Muscle layer of colon (tissue), 2 donors: ENCODE data around the gene PRM1.

Source experiments
- H3K27ac ChIP-seq: one replicate; pipeline ENCODE4 v1.7.0; 2013; ENCODE audit warnings: low read depth, mild to moderate bottlenecking, low read length, moderate library complexity
- H3K27me3 ChIP-seq, 2 donors: one replicate each; pipeline ENCODE4 v1.7.0; 2013; ENCODE audit warnings: low read length in 2 of 2, mild to moderate bottlenecking in 2 of 2; ENCODE audit not compliant: insufficient read depth in 2 of 2, control insufficient read depth in 1 of 2
- H3K36me3 ChIP-seq: one replicate; pipeline ENCODE4 v1.7.0; 2013; ENCODE audit warnings: mild to moderate bottlenecking, low read length; ENCODE audit not compliant: insufficient read depth
- H3K4me1 ChIP-seq: one replicate; pipeline ENCODE4 v1.7.0; 2013; ENCODE audit warnings: mild to moderate bottlenecking, low read length; ENCODE audit not compliant: insufficient read depth
- H3K4me3 ChIP-seq, 2 donors: one replicate each; pipeline ENCODE4 v1.7.0; 2013; ENCODE audit warnings: low read length in 2 of 2, low read depth in 1 of 2, mild to moderate bottlenecking in 1 of 2, moderate library complexity in 1 of 2
- H3K9ac ChIP-seq: one replicate; pipeline ENCODE4 v1.7.0; 2013; ENCODE audit warnings: low read length
- H3K9me3 ChIP-seq: one replicate; pipeline ENCODE4 v1.7.0; 2013; ENCODE audit warnings: mild to moderate bottlenecking, low read length
- donor health status: abdominal sarcoma.
- donor health status: Adenocarcinoma of cecum.

Gene PRM1

DNA sequence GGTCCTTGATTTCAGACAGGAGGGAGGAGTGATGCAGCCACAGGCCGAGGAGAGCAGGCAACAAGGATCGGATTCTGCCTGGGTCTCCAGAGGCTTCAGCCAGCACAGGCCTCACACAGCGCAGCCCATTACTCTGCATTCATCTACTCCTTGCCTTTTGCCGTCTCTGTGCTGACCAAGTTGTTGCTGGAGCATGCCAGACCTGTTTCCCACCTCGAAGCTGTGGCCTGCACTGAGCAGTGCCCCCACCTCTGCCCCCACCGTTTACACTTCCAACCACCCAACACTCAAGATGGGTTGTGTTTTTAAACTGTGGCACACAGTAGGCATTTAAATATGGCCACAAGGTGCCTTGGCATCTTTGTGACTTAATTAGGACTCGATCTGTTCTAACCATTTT lies 6.2 kb downstream of the PRM1 start:
- no peaks in the 10 kb centered on the region for H3K4me1 ChIP-seq
- H3K27me3 ChIP-seq = no peaks in the 10 kb centered on the region
- H3K9me3 ChIP-seq = no peaks in the 10 kb centered on the region
- no peaks in the 10 kb centered on the region for H3K36me3 ChIP-seq
- no peak overlapping the region for H3K27ac ChIP-seq
- no peak overlapping the region for H3K9ac ChIP-seq
- no peak overlapping the region for H3K4me3 ChIP-seq

DNA sequence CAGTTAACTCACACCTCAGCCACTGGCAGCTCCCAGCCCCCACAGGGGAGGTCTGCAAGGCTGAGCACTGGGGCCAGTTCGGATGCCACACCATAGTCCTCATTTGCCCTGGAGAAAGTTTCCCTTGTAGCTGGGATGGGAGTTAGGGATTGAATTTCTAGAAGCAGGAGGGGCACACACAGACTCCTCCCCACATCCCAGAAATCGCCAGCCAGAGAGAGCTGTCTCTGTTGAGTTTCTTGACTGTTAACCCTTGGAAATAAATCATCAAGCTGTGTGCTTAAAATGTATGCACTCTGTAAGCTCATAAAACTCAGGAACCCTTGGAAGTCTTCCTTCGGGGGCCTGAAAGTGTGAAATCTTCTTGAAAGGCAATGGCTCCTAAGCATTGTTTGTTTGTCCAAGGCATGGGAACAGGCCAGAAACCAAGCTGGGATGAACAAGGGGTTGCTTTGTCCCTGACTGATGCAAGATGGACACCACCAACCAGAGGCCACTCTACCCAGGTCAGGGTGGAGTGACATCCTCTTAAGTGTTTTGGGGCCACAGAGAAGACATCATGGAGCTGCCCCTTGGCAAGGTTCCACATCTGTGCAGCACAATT lies 7.3 kb downstream of the PRM1 start:
- Histone ChIP-seq H3K27me3 (no peaks in the 10 kb centered on the region), H3K4me1 (no peaks in the 10 kb centered on the region), H3K9ac (no peak overlapping the region), H3K27ac (no peak overlapping the region), H3K9me3 (no peaks in the 10 kb centered on the region), H3K36me3 (no peaks in the 10 kb centered on the region), H3K4me3 (no peak overlapping the region)

DNA sequence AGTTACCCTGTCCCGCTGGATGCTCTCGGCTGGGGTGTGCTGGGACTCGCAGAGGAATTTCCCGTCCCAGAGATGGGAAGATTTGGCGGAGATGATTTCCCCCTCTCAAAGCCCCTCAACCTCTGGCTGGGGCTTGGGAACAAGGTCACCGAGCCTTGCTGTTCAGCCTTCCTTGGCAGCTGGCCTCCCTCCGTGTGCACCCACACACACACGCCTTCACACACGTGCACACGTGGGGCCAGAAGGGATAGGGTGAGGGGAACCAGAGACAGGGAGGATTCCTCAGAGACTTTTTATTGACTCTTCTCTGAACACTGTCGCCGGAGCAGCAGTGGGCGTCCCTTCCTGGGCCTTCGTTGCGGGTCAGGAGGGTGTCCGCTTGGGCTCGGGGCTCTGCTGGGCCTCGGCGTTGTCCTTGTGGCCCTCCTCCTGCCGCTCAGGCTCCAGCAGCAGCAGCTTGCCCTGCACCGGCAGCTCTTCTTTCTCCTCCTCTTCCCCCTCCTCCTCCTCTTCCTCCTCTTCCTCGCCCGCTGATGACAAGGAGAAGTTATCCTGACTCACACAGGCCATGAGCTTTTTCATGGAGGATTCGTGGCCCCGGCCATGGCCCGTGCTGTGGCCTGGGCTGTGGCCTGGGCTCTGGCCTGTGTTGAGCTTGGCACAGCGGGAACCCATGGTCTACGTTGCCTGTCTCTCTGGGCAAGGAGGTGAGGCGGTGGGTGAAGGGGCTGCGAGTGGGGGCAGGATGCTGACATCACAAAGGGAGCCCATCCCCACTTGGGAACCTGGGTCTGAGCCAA lies 8.0 kb downstream of the PRM1 start, which contains the start of gene PRM3:
PRM3 (minus strand) TSS at position 709 of the 800 bp plus-strand sequence; CDS start at position 675, 34 bp downstream.
- no peaks in the 10 kb centered on the region for H3K4me1 ChIP-seq
- no peaks in the 10 kb centered on the region for H3K27me3 ChIP-seq
- H3K27ac ChIP-seq = no peak within 1 kb of the TSS
- no peak within 1 kb of the TSS for H3K4me3 ChIP-seq
- H3K9ac ChIP-seq = no peak within 1 kb of the TSS
- H3K36me3 ChIP-seq = no peaks in the 10 kb centered on the region
- H3K9me3 ChIP-seq = no peaks in the 10 kb centered on the region

DNA sequence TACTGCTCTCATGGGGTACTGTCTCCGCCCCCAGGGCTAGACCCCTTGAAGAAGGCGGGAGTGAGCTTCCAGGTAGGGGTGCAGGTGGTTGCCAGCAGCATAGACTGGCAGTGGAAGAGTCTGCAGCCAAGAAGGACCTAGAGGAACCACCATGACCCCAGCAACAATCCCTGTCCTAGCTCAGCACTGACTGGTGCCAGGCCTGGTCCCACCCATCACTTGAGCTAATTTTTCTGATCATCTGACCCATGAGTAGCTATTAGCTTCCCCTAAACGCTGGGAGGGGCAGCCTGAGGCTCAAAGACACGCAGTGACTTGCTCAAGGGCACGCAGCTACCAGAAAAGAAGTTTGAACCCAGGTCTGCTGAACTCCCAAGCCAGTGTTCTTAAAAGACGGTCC lies 8.6 kb downstream of the PRM1 start:
- H3K36me3 ChIP-seq = no peaks in the 10 kb centered on the region
- no peak overlapping the region for H3K27ac ChIP-seq
- no peaks in the 10 kb centered on the region for H3K4me1 ChIP-seq
- H3K9ac ChIP-seq = no peak overlapping the region
- H3K27me3 ChIP-seq = no peaks in the 10 kb centered on the region
- no peak overlapping the region for H3K4me3 ChIP-seq
- H3K9me3 ChIP-seq = no peaks in the 10 kb centered on the region

DNA sequence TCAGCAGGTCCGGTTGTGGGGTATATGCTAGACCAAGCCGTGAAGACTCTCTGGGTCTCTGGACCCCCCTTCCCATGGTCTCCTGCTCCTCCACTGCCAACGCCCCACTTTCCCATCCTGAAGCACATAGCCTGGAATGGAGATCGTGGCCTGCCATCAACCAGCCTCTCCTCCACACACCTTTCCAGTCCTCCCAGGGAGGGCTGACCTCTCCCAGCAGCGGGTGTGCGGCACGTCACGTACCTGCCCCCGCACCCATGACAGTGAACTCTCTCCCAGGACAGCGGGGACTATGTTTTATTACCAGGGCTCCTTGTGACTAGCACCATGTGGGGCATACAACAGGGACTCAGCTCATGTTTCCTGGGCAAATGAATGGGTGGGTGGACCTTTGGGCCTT lies 9.5 kb downstream of the PRM1 start:
- H3K27me3 ChIP-seq = no peaks in the 10 kb centered on the region
- H3K27ac ChIP-seq = no peak overlapping the region
- no peaks in the 10 kb centered on the region for H3K36me3 ChIP-seq
- no peak overlapping the region for H3K4me3 ChIP-seq
- H3K4me1 ChIP-seq = no peaks in the 10 kb centered on the region
- no peak overlapping the region for H3K9ac ChIP-seq
- no peaks in the 10 kb centered on the region for H3K9me3 ChIP-seq

DNA sequence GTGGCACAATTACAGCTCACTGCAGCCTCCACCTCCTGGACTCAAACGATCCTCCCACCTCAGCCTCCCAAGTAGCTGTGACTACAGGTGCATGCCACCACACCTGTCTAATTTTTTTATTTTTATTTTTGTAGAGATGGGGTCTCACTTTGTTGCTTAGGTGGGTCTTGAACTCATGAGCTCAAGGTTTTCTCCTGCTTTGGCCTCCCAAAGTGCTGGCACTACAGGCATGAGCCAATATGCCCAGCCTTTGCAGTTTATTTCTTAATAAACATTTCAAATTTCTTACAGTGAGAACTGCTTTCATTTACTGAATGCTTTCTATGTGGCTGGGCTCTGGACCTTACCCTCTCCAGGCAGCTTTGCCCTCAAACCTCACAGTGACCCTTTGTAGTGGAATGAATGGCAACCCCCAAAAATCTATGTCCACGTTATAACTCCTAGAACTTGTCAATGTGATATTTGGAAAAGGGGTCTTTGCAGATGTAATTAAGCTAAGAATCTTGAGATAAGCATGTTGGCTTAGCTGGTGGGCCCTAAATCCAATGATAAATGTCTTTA lies 10.4 kb downstream of the PRM1 start:
- Histone ChIP-seq H3K4me1 (no peaks in the 10 kb centered on the region), H3K9ac (no peak overlapping the region), H3K36me3 (no peaks in the 10 kb centered on the region), H3K4me3 (no peak overlapping the region), H3K9me3 (no peaks in the 10 kb centered on the region), H3K27me3 (no peaks in the 10 kb centered on the region), H3K27ac (no peak overlapping the region)

DNA sequence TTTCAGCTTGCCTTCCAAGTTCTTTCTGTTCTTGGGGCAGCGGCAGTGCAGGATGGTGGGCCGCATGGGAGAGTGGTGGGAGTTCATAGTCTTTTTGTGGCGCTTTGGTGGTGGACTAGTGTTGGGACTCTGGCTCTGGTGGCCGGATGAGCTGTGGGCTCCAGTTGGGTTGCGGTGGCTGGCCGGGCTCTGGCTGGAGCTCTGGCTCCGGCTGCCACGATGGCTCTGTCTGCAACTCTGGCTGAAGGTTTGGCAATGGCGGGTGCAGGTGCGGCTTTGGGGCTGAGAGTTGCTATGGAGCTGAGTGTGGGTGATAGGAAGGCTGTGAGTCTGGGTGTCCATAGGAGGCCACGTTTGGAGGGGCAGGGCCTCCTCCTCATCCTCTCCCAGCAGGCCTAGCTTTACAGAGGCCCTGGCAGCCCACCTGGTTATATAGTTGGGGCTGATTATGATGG lies 12.2 kb downstream of the PRM1 start, which contains the start of gene TNP2:
TNP2 (minus strand) TSS at position 405 of the 455 bp plus-strand sequence; CDS start at position 342, 63 bp downstream.
- H3K27ac ChIP-seq = no peak within 1 kb of the TSS
- no peaks in the 10 kb centered on the region for H3K9me3 ChIP-seq
- H3K4me3 ChIP-seq = no peak within 1 kb of the TSS
- H3K4me1 ChIP-seq = no peaks in the 10 kb centered on the region
- no peaks in the 10 kb centered on the region for H3K27me3 ChIP-seq
- no peaks in the 10 kb centered on the region for H3K36me3 ChIP-seq
- H3K9ac ChIP-seq = no peak within 1 kb of the TSS

DNA sequence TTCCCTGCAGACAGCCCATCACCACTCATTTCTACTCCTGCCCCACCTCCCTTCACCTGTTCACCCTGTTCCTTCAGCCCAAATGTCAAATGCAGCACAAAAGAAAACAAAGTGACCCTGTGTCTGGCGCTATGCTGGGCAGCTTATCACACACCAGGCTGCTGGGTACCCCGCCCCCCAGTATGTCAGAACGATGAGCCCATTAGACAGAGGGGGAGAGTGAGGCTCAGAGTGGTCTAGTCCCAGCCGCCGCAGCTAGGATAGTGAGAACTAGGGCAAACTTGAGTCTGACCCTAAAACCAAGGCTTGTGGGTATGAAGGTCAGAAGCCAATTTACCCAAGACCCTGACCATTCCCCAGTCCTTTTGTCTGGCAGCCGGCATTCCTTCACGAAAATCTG lies 16.0 kb downstream of the PRM1 start:
- Histone ChIP-seq H3K4me3 (no peak overlapping the region), H3K36me3 (no peaks in the 10 kb centered on the region), H3K27ac (no peak overlapping the region), H3K9me3 (no peaks in the 10 kb centered on the region), H3K27me3 (no peaks in the 10 kb centered on the region), H3K9ac (no peak overlapping the region), H3K4me1 (no peaks in the 10 kb centered on the region)

DNA sequence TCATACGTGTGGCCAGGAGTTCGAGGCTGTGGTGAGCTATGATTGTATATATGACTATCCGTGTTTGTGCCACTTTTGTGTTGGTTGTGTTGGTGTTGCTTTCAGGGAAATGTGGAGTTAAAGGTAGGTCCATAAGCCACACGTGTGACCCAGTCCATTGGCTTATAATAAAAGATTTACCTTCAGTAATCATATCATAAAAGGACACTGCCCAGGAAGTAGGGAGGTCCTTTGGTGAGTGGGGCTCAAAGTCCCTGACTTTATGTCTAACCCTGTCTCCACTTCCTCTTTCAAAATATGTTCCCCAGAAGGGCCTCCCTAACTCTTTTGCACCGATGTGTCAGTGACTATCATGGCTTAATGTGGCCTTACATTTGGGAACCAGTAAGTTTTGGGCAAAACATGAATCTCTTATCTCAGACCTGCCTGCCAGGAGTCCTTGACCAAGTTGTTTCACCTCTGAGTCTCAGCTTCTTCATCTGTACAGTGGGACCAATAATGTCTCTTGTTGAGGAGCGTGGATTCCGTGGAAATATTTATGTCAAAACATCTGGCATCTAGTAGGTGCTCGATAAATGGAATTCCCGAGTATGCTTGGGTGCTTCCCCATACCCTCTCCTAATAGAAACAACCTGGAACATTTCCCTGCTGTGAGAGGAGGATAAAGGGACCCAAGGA lies 16.8 kb downstream of the PRM1 start:
- H3K27me3 ChIP-seq = no peaks in the 10 kb centered on the region
- H3K36me3 ChIP-seq = no peaks in the 10 kb centered on the region
- no peak overlapping the region for H3K9ac ChIP-seq
- no peak overlapping the region for H3K27ac ChIP-seq
- H3K9me3 ChIP-seq = no peaks in the 10 kb centered on the region
- no peak overlapping the region for H3K4me3 ChIP-seq
- no peaks in the 10 kb centered on the region for H3K4me1 ChIP-seq

DNA sequence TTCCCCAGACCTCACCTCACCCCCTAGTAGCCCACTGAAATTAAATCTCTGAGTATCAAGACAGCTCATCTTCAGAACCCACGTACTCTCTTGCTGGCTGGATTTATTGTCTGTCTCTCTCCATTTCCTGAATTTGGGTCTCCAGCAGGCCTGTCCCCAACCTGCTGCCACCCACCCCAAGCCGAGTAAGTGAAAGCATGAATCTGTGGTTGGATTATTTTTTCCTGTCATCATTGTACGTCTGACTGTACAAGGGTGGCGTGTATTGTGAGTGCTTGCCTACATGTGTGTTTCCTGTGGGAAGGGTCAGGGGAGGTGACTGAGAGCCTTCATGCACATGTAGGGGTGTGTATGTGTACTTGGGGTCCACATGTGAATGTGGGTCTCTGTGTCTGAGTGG lies 17.4 kb downstream of the PRM1 start:
- Histone ChIP-seq H3K4me1 (no peaks in the 10 kb centered on the region), H3K4me3 (no peak overlapping the region), H3K36me3 (no peaks in the 10 kb centered on the region), H3K9me3 (no peaks in the 10 kb centered on the region), H3K27me3 (no peaks in the 10 kb centered on the region), H3K9ac (no peak overlapping the region), H3K27ac (no peak overlapping the region)

DNA sequence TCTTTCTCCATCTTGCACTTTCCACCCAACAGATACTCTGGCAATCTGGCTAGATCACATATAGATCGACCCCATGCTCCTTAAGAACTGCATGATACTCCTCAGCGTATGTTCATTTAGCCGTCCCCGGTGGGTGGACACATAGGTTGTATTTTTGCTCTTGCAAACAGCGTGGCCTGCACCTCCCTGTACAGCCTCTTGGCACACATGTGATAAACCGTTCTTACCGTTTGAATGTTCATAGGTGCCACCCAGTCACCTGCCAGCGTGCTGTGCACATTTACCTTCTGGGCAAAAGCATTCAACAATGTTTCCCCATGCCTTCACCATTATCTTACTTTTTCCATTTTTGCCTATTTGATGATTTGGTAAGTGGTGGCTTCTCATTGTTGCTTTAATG lies 18.2 kb downstream of the PRM1 start:
- H3K27me3 ChIP-seq = no peaks in the 10 kb centered on the region
- H3K36me3 ChIP-seq = no peaks in the 10 kb centered on the region
- H3K9ac ChIP-seq = no peak overlapping the region
- no peak overlapping the region for H3K27ac ChIP-seq
- H3K9me3 ChIP-seq = no peaks in the 10 kb centered on the region
- no peak overlapping the region for H3K4me3 ChIP-seq
- no peaks in the 10 kb centered on the region for H3K4me1 ChIP-seq
